Esophagus (tissue), 2 donors: ENCODE results near the gene NOTUM. TPM values are rescaled to one million over a fixed set of nuclear protein-coding genes. Genes with fewer than 3 reads are reported as not detected.

Experiments
- H3K27ac ChIP-seq, 2 donors: one replicate each; pipeline ENCODE4 v1.5.1; 2013; ENCODE audit warnings: low read depth in 2 of 2, mild to moderate bottlenecking in 2 of 2, inconsistent platforms in 1 of 2, low read length in 1 of 2, moderate library complexity in 1 of 2
- H3K27me3 ChIP-seq, 2 donors: one replicate each; pipeline ENCODE4 v1.6.1; 2013; ENCODE audit warnings: low read length in 2 of 2, control low read depth in 1 of 2, mild to moderate bottlenecking in 1 of 2; ENCODE audit not compliant: insufficient read depth in 2 of 2, control insufficient read depth in 1 of 2
- H3K36me3 ChIP-seq, 2 donors: one replicate each; pipeline ENCODE4 v1.6.1; 2013; ENCODE audit warnings: low read length in 1 of 2; ENCODE audit not compliant: control insufficient read depth in 2 of 2, insufficient read depth in 2 of 2
- H3K4me1 ChIP-seq, 2 donors: one replicate each; pipeline ENCODE4 v1.6.1; 2013; ENCODE audit warnings: low read length in 1 of 2; ENCODE audit not compliant: control insufficient read depth in 2 of 2, insufficient read depth in 2 of 2
- H3K4me3 ChIP-seq, 2 donors: one replicate each; pipeline ENCODE4 v1.5.1; 2013; ENCODE audit warnings: low read length in 2 of 2, mild to moderate bottlenecking in 2 of 2, low read depth in 1 of 2, moderate library complexity in 1 of 2
- H3K9me3 ChIP-seq, 2 donors: one replicate each; pipeline ENCODE4 v1.6.1; 2013; ENCODE audit warnings: mild to moderate bottlenecking in 2 of 2, low read depth in 1 of 2, low read length in 1 of 2, moderate library complexity in 1 of 2; ENCODE audit not compliant: control insufficient read depth in 2 of 2, insufficient read depth in 1 of 2
- WGBS, 2 donors: extraction: QIAGEN DNeasy Blood & Tissue Kit; methylation state at CpG; one replicate each; pipeline ENCODE4 v1.1.7; 2013; 5-methylcytosine and 5-hydroxymethylcytosine counted together
- polyA plus RNA-seq, 2 donors: library from polyadenylated mRNA; stranded (reverse); fragments of 200-250 nt; gene quantifications; one replicate each; pipeline ENCODE4 v1.2.3, GENCODE V29; 2013
- donor health status: healthy with polysubstance abuse.
- donor health status: Bipolar disorder and iron deficiency.

NOTUM gene
- polyA plus RNA-seq, 2 donors: 0.07 to 0.08 TPM

GRCh38 chr17:81951785-81952684 lies 9.0 kb downstream of the NOTUM start:
- Histone ChIP-seq H3K4me3 (no peak overlapping the region), H3K36me3 (no peaks in the 10 kb centered on the region), H3K27ac (no peak overlapping the region), H3K27me3 (no peaks in the 10 kb centered on the region), H3K4me1 (peaks cover 0 to 2% of the 10 kb centered on the region in 2 donors), H3K9me3 (no peaks in the 10 kb centered on the region)
- 46 to 55% methylated on average over 12 to 13 of the region's 13 CpGs for WGBS, 2 donors

- H3K4me3 ChIP-seq: no peak overlapping the region
- peaks cover 0 to 3% of the 10 kb centered on the region in 2 donors for H3K4me1 ChIP-seq
- WGBS, 2 donors: 82 to 83% methylated on average over 15 of the region's 15 CpGs
- H3K27me3 ChIP-seq: no peaks in the 10 kb centered on the region
- no peaks in the 10 kb centered on the region for H3K36me3 ChIP-seq
- H3K9me3 ChIP-seq: no peaks in the 10 kb centered on the region
- H3K27ac ChIP-seq: no peak overlapping the region
Observed at GRCh38 chr17:81950501-81950900, 10.5 kb downstream of the NOTUM start.

- Histone ChIP-seq H3K4me3 (no peak overlapping the region), H3K9me3 (no peaks in the 10 kb centered on the region), H3K4me1 (peaks cover 0 to 3% of the 10 kb centered on the region in 2 donors), H3K27ac (no peak overlapping the region), H3K36me3 (no peaks in the 10 kb centered on the region), H3K27me3 (no peaks in the 10 kb centered on the region)
- WGBS, 2 donors: 82% methylated on average over 17 of the region's 17 CpGs
Observed at GRCh38 chr17:81948635-81949378, 12.2 kb downstream of the NOTUM start.

GRCh38 chr17:81947189-81947588 lies 13.8 kb downstream of the NOTUM start, which contains the start of gene MYADML2:
Gene MYADML2 (minus strand): TSS chr17:81947233. CDS start chr17:81941741, 5,492 bp downstream.
- Histone ChIP-seq H3K27me3 (no peaks in the 10 kb centered on the region), H3K36me3 (no peaks in the 10 kb centered on the region), H3K27ac (peak within 1 kb of the TSS in 1 of 2 donors; percentile 11), H3K4me3 (no peak within 1 kb of the TSS), H3K4me1 (peaks cover 0 to 3% of the 10 kb centered on the region in 2 donors), H3K9me3 (no peaks in the 10 kb centered on the region)
- 81 to 90% methylated on average over 12 to 13 of the region's 13 CpGs for WGBS, 2 donors

GRCh38 chr17:81944858-81945257 lies 16.1 kb downstream of the NOTUM start:
- no peak overlapping the region for H3K27ac ChIP-seq
- no peak overlapping the region for H3K4me3 ChIP-seq
- H3K36me3 ChIP-seq: no peaks in the 10 kb centered on the region
- no peaks in the 10 kb centered on the region for H3K9me3 ChIP-seq
- 88 to 89% methylated on average over 9 of the region's 9 CpGs for WGBS, 2 donors
- no peaks in the 10 kb centered on the region for H3K27me3 ChIP-seq
- H3K4me1 ChIP-seq: peaks cover 0 to 4% of the 10 kb centered on the region in 2 donors

GRCh38 chr17:81942167-81942553 lies 18.8 kb downstream of the NOTUM start:
- Histone ChIP-seq H3K4me1 (peaks cover 0 to 7% of the 10 kb centered on the region in 2 donors), H3K4me3 (no peak overlapping the region), H3K27ac (no peak overlapping the region), H3K36me3 (no peaks in the 10 kb centered on the region), H3K27me3 (no peaks in the 10 kb centered on the region), H3K9me3 (no peaks in the 10 kb centered on the region)
- WGBS, 2 donors: 35 to 50% methylated on average over 11 to 12 of the region's 12 CpGs

GRCh38 chr17:81941484-81942166 lies 19.4 kb downstream of the NOTUM start:
- H3K27me3 ChIP-seq: no peaks in the 10 kb centered on the region
- H3K36me3 ChIP-seq: no peaks in the 10 kb centered on the region
- H3K9me3 ChIP-seq: no peaks in the 10 kb centered on the region
- no peak overlapping the region for H3K4me3 ChIP-seq
- H3K4me1 ChIP-seq: peaks cover 0 to 9% of the 10 kb centered on the region in 2 donors
- no peak overlapping the region for H3K27ac ChIP-seq
- WGBS, 2 donors: 37 to 42% methylated on average over 30 of the region's 30 CpGs

- WGBS, 2 donors: 88 to 89% methylated on average over 55 to 56 of the region's 56 CpGs
Observed at GRCh38 chr17:81940538-81941483, 20.2 kb downstream of the NOTUM start.

More at GRCh38 chr17:81940538-81941483, 20.2 kb downstream of the NOTUM start:
- Histone ChIP-seq H3K27ac (no peak overlapping the region), H3K4me1 (peaks cover 0 to 12% of the 10 kb centered on the region in 2 donors), H3K4me3 (peak overlapping the region in 1 of 2 donors; percentile 7), H3K36me3 (no peaks in the 10 kb centered on the region), H3K9me3 (no peaks in the 10 kb centered on the region), H3K27me3 (no peaks in the 10 kb centered on the region)
